ENCODE results near the gene SHBG. TPM values are rescaled to one million over a fixed set of nuclear protein-coding genes. Genes with fewer than 3 reads are reported as not detected.
"Not testable (repeated sequence)": the region's sequence is repeated elsewhere in the genome, so short reads cannot be mapped to it uniquely, and the experiment has no call there.

The SHBG gene
- total RNA-seq, 1 experiment from 2014 or later, result not detected

- BruUV-seq (replicated peaks), result no TSS peak
- Histone ChIP-seq H3K27me3 (ENCODE audit: insufficient read depth, low read length) (no peaks in the 10 kb centered on the region), H3K27ac (ENCODE audit: low read depth, low read length) (no peak overlapping the region), H3K36me3 (ENCODE audit: control insufficient read depth in 1 of 2, insufficient read depth in 2 of 2, low read length in 2 of 2) (no peaks in the 10 kb centered on the region), H3K4me3 (replicated peaks in 1 of 2; ENCODE audit: low read depth in 1 of 2, low read length in 2 of 2) (no peak overlapping the region), H3K9me3 (ENCODE audit: control insufficient read depth in 1 of 2, insufficient read depth in 1 of 2, low read depth in 1 of 2, low read length in 2 of 2) (no peaks in the 10 kb centered on the region), H3K4me1 (ENCODE audit: control insufficient read depth in 1 of 2, insufficient read depth in 2 of 2, low read length in 2 of 2) (peaks cover 4 to 13% of the 10 kb centered on the region in 2 experiments; a peak in 3 of 4 replicates), H3K9ac (ENCODE audit: low read length) (no peak overlapping the region), H4K20me1 (ENCODE audit: insufficient read depth) (no peaks in the 10 kb centered on the region), H3K79me2 (ENCODE audit: insufficient read depth, low read length) (peaks cover 5% of the 10 kb centered on the region; the same call in 1 of the 2 replicates), H3K4me2 (ENCODE audit: low read length) (no peak overlapping the region), H2AFZ (ENCODE audit: low read depth, low read length, poor library complexity, severe bottlenecking) (no peak overlapping the region), H3K9me2 (ENCODE audit: insufficient read depth) (no peaks in the 10 kb centered on the region)
- ATAC-seq (no peak), DNase-seq (ENCODE audit: low read depth, low spot score) (no peak)
- POLR2A ChIA-PET, result no interaction called here
- TF ChIP-seq SRF (IDR thresholded peaks at IDR 0.05; ENCODE audit: low read depth) (no peak), SIN3A (IDR thresholded peaks at IDR 0.05; ENCODE audit: low read depth) (no peak), POLR2A (IDR thresholded peaks at IDR 0.05; ENCODE audit: borderline replicate concordance, extremely low read depth, insufficient read depth, insufficient read length) (no peak), TCF7L2 (IDR thresholded peaks at IDR 0.05; ENCODE audit: borderline replicate concordance, extremely low read depth, insufficient read depth, insufficient read length) (no peak), EGR1 (IDR thresholded peaks at IDR 0.05; ENCODE audit: low read depth) (no peak), YY1 (IDR thresholded peaks at IDR 0.05; ENCODE audit: extremely low read depth, insufficient replicate concordance, low read depth, low read length) (no peak), FOSL1 (IDR thresholded peaks at IDR 0.05; ENCODE audit: low read depth) (no peak), EZH2phosphoT487 (IDR thresholded peaks at IDR 0.05; ENCODE audit: borderline replicate concordance) (no peak), ATF3 (IDR thresholded peaks at IDR 0.05) (no peak)
- TF ChIP-seq, protein P1, sequence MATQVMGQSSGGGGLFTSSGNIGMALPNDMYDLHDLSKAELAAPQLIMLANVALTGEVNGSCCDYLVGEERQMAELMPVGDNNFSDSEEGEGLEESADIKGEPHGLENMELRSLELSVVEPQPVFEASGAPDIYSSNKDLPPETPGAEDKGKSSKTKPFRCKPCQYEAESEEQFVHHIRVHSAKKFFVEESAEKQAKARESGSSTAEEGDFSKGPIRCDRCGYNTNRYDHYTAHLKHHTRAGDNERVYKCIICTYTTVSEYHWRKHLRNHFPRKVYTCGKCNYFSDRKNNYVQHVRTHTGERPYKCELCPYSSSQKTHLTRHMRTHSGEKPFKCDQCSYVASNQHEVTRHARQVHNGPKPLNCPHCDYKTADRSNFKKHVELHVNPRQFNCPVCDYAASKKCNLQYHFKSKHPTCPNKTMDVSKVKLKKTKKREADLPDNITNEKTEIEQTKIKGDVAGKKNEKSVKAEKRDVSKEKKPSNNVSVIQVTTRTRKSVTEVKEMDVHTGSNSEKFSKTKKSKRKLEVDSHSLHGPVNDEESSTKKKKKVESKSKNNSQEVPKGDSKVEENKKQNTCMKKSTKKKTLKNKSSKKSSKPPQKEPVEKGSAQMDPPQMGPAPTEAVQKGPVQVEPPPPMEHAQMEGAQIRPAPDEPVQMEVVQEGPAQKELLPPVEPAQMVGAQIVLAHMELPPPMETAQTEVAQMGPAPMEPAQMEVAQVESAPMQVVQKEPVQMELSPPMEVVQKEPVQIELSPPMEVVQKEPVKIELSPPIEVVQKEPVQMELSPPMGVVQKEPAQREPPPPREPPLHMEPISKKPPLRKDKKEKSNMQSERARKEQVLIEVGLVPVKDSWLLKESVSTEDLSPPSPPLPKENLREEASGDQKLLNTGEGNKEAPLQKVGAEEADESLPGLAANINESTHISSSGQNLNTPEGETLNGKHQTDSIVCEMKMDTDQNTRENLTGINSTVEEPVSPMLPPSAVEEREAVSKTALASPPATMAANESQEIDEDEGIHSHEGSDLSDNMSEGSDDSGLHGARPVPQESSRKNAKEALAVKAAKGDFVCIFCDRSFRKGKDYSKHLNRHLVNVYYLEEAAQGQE (IDR thresholded peaks at IDR 0.05; ENCODE audit: low read depth), result no peak
- TF ChIP-seq, protein P2, sequence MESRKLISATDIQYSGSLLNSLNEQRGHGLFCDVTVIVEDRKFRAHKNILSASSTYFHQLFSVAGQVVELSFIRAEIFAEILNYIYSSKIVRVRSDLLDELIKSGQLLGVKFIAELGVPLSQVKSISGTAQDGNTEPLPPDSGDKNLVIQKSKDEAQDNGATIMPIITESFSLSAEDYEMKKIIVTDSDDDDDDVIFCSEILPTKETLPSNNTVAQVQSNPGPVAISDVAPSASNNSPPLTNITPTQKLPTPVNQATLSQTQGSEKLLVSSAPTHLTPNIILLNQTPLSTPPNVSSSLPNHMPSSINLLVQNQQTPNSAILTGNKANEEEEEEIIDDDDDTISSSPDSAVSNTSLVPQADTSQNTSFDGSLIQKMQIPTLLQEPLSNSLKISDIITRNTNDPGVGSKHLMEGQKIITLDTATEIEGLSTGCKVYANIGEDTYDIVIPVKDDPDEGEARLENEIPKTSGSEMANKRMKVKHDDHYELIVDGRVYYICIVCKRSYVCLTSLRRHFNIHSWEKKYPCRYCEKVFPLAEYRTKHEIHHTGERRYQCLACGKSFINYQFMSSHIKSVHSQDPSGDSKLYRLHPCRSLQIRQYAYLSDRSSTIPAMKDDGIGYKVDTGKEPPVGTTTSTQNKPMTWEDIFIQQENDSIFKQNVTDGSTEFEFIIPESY (IDR thresholded peaks at IDR 0.05; ENCODE audit: extremely low read depth, insufficient replicate concordance, low read length), result no peak
- intact Hi-C loops (cut with micrococcal nuclease), result no loop called here
- CTCF ChIA-PET, result interaction anchor here (1.0 to 2.0 kb wide), 2 partner anchors 9 kb away, joined by 3 to 8 read pairs; partner anchors contain the start of gene FXR2
- RAD21 ChIA-PET (ENCODE audit: low non-redundant PET in 1 of 2, low total read pairs in 2 of 2, uncharacterized antibody in 2 of 2, unreplicated experiment in 2 of 2), result no interaction called here
Measured at GRCh38 chr17:7623661-7624060, 6.3 kb upstream of the SHBG start.

GRCh38 chr17:7625749-7626148 lies 4.2 kb upstream of the SHBG start:
- intact Hi-C loops (cut with micrococcal nuclease); H2AFZ ChIP-seq (ENCODE audit: low read depth, low read length, poor library complexity, severe bottlenecking); RAD21 ChIA-PET (ENCODE audit: low non-redundant PET in 1 of 2, low total read pairs in 2 of 2, uncharacterized antibody in 2 of 2, unreplicated experiment in 2 of 2); CTCF ChIA-PET; H3K27me3 ChIP-seq (ENCODE audit: insufficient read depth, low read length); H3K9ac ChIP-seq (ENCODE audit: low read length); H3K27ac ChIP-seq (ENCODE audit: low read depth, low read length); H4K20me1 ChIP-seq (ENCODE audit: insufficient read depth); H3K79me2 ChIP-seq (ENCODE audit: insufficient read depth, low read length); H3K36me3 ChIP-seq (ENCODE audit: control insufficient read depth in 1 of 2, insufficient read depth in 2 of 2, low read length in 2 of 2); H3K9me2 ChIP-seq (ENCODE audit: insufficient read depth); H3K4me3 ChIP-seq (replicated peaks in 1 of 2; ENCODE audit: low read depth in 1 of 2, low read length in 2 of 2); BruUV-seq (replicated peaks); H3K9me3 ChIP-seq (ENCODE audit: control insufficient read depth in 1 of 2, insufficient read depth in 1 of 2, low read depth in 1 of 2, low read length in 2 of 2); DNase-seq (ENCODE audit: low read depth, low spot score); ATAC-seq; H3K4me2 ChIP-seq (ENCODE audit: low read length): not testable (repeated sequence)
- H3K4me1 ChIP-seq (ENCODE audit: control insufficient read depth in 1 of 2, insufficient read depth in 2 of 2, low read length in 2 of 2), result peaks cover 4 to 13% of the 10 kb centered on the region in 2 experiments; a peak in 3 of 4 replicates
- POLR2A ChIA-PET, result interaction anchor here (1.7 kb wide), 1 partner anchor 62 kb away, joined by 4 read pairs; the partner anchor contains the start of gene TP53
